Adipocyte (in vitro differentiated cells): ENCODE results near the gene ASF1B.
A peak's percentile ranks its signal among the peaks of the same experiment; 100 is the strongest.

Experiments
- DNase-seq: peaks from one replicate; pipeline ENCODE4 v3.0.0-alpha.2; 2015; ENCODE audit warnings: low read depth
- H3K27me3 ChIP-seq: replicated peaks from 2 replicates; pipeline ENCODE4 v1.7.0; 2013; ENCODE audit warnings: mild to moderate bottlenecking, low read length, moderate library complexity; ENCODE audit not compliant: control insufficient read depth, insufficient read depth
- H3K36me3 ChIP-seq: 2 replicates; pipeline ENCODE4 v1.7.0; 2013; ENCODE audit warnings: low read length, mild to moderate bottlenecking, moderate library complexity; ENCODE audit not compliant: control insufficient read depth, insufficient read depth, severe bottlenecking
- H3K4me1 ChIP-seq: 2 replicates; pipeline ENCODE4 v1.7.0; 2013; ENCODE audit warnings: mild to moderate bottlenecking, low read length, moderate library complexity; ENCODE audit not compliant: control insufficient read depth, insufficient read depth
- H3K4me3 ChIP-seq: 2 replicates; pipeline ENCODE4 v1.7.0; 2013; ENCODE audit warnings: mild to moderate bottlenecking, low read length, moderate library complexity
- H3K9ac ChIP-seq: 2 replicates; pipeline ENCODE4 v1.7.0; 2013; ENCODE audit warnings: mild to moderate bottlenecking, low read length, moderate library complexity
- H3K9me3 ChIP-seq: 2 replicates; pipeline ENCODE4 v1.7.0; 2013; ENCODE audit warnings: mild to moderate bottlenecking, low read length, moderate library complexity; ENCODE audit not compliant: control insufficient read depth

The ASF1B gene

GRCh38 chr19:14127929-14128509 lies 8.4 kb downstream of the ASF1B start:
- Histone ChIP-seq H3K36me3 (no peaks in the 10 kb centered on the region), H3K4me1 (peaks cover 25% of the 10 kb centered on the region), H3K9me3 (no peaks in the 10 kb centered on the region), H3K9ac (peak overlapping the region; percentile 52), H3K4me3 (peak overlapping the region; percentile 23), H3K27me3 (no peaks in the 10 kb centered on the region)
- peak; percentile 23 for DNase-seq

GRCh38 chr19:14127176-14127575 lies 9.2 kb downstream of the ASF1B start:
- H3K9ac ChIP-seq, result peak overlapping the region; percentile 52
- H3K27me3 ChIP-seq, result no peaks in the 10 kb centered on the region

GRCh38 chr19:14122924-14123323 lies 13.5 kb downstream of the ASF1B start:
- H3K36me3 ChIP-seq, result no peaks in the 10 kb centered on the region
- no peak overlapping the region for H3K4me3 ChIP-seq

More at GRCh38 chr19:14127176-14127575, 9.2 kb downstream of the ASF1B start:
- peaks cover 25% of the 10 kb centered on the region for H3K4me1 ChIP-seq
- H3K4me3 ChIP-seq, result no peak overlapping the region
- no peaks in the 10 kb centered on the region for H3K9me3 ChIP-seq
- H3K36me3 ChIP-seq, result no peaks in the 10 kb centered on the region
- DNase-seq, result no peak

GRCh38 chr19:14120497-14120780 lies 15.9 kb downstream of the ASF1B start:
- Histone ChIP-seq H3K9me3 (no peaks in the 10 kb centered on the region), H3K27me3 (no peaks in the 10 kb centered on the region), H3K9ac (no peak overlapping the region), H3K4me1 (peaks cover 28% of the 10 kb centered on the region), H3K36me3 (no peaks in the 10 kb centered on the region), H3K4me3 (no peak overlapping the region)
- no peak for DNase-seq

More at GRCh38 chr19:14122924-14123323, 13.5 kb downstream of the ASF1B start:
- Histone ChIP-seq H3K9me3 (no peaks in the 10 kb centered on the region), H3K27me3 (no peaks in the 10 kb centered on the region), H3K9ac (no peak overlapping the region), H3K4me1 (peaks cover 28% of the 10 kb centered on the region)
- DNase-seq, result no peak

GRCh38 chr19:14119644-14120496 lies 16.5 kb downstream of the ASF1B start:
- H3K9ac ChIP-seq, result peak overlapping the region; percentile 89
- H3K9me3 ChIP-seq, result no peaks in the 10 kb centered on the region
- no peak for DNase-seq
- no peaks in the 10 kb centered on the region for H3K36me3 ChIP-seq
- H3K4me1 ChIP-seq, result peaks cover 34% of the 10 kb centered on the region
- H3K27me3 ChIP-seq, result no peaks in the 10 kb centered on the region
- peak overlapping the region; percentile 79 for H3K4me3 ChIP-seq

- Histone ChIP-seq H3K9ac (peak overlapping the region; percentile 89), H3K9me3 (no peaks in the 10 kb centered on the region), H3K36me3 (no peaks in the 10 kb centered on the region), H3K27me3 (no peaks in the 10 kb centered on the region), H3K4me1 (peaks cover 41% of the 10 kb centered on the region), H3K4me3 (peak overlapping the region; percentile 79)
- no peak for DNase-seq
Measured at GRCh38 chr19:14119146-14119545, 17.2 kb downstream of the ASF1B start.

- Histone ChIP-seq H3K36me3 (no peaks in the 10 kb centered on the region), H3K9me3 (no peaks in the 10 kb centered on the region), H3K27me3 (no peaks in the 10 kb centered on the region), H3K4me1 (peaks cover 47% of the 10 kb centered on the region), H3K9ac (peak overlapping the region; percentile 89), H3K4me3 (peak overlapping the region; percentile 79)
- DNase-seq, result peak; percentile 80
Measured at GRCh38 chr19:14118165-14119051, 18.0 kb downstream of the ASF1B start.

GRCh38 chr19:14117668-14118164 lies 18.7 kb downstream of the ASF1B start, which contains the start of gene PRKACA:
TSS of gene PRKACA (minus strand) at chr19:14117762. CDS start at chr19:14117547, 215 bp downstream.
- H3K9me3 ChIP-seq, result no peaks in the 10 kb centered on the region
- peak; percentile 100 for DNase-seq
- peak within 1 kb of the TSS; percentile 91 for H3K4me3 ChIP-seq
- H3K27me3 ChIP-seq, result no peaks in the 10 kb centered on the region
- H3K9ac ChIP-seq, result peak within 1 kb of the TSS; percentile 89
- H3K4me1 ChIP-seq, result peaks cover 54% of the 10 kb centered on the region
- H3K36me3 ChIP-seq, result no peaks in the 10 kb centered on the region

GRCh38 chr19:14116918-14117578 lies 19.3 kb downstream of the ASF1B start:
- H3K4me1 ChIP-seq, result peaks cover 60% of the 10 kb centered on the region
- no peaks in the 10 kb centered on the region for H3K36me3 ChIP-seq
- no peaks in the 10 kb centered on the region for H3K9me3 ChIP-seq
- peak overlapping the region; percentile 88 for H3K9ac ChIP-seq
- H3K27me3 ChIP-seq, result no peaks in the 10 kb centered on the region
- peak overlapping the region; percentile 91 for H3K4me3 ChIP-seq
- DNase-seq, result peak; percentile 27

- H3K9ac ChIP-seq, result peak overlapping the region; percentile 88
- DNase-seq, result peak; percentile 9
- no peaks in the 10 kb centered on the region for H3K9me3 ChIP-seq
- no peaks in the 10 kb centered on the region for H3K36me3 ChIP-seq
- peaks cover 64% of the 10 kb centered on the region for H3K4me1 ChIP-seq
- peak overlapping the region; percentile 91 for H3K4me3 ChIP-seq
- no peaks in the 10 kb centered on the region for H3K27me3 ChIP-seq
Measured at GRCh38 chr19:14116525-14116917, 19.9 kb downstream of the ASF1B start.
